Calu3 (cell line): ENCODE data around the gene NGF. TPM values are rescaled to one million over a fixed set of nuclear protein-coding genes. Genes with fewer than 3 reads are reported as not detected.

ENCODE experiments used
- BruUV-seq: library from RNA; stranded (reverse); fragments of 400-500 nt; replicated peaks from 2 replicates; lab custom pipeline; 2021; lab: Mats Ljungman, UMichigan
- CTCF ChIA-PET: fragments of 300-600 bp; sonication (Branson Sonifier 250); formaldehyde crosslinking; loops from one replicate; lab custom pipeline; 2022; ENCODE audit warnings: antibody characterized with exemption; lab: Charles Lee
- DNase-seq: peaks from one replicate; pipeline ENCODE4 v3.0.0; 2022
- H3K27ac Mint-ChIP-seq: one replicate; pipeline ENCODE4 v1.8.0; 2022; ENCODE audit warnings: mixed read lengths; ENCODE audit not compliant: unreplicated experiment
- H3K27me3 Mint-ChIP-seq: one replicate; pipeline ENCODE4 v1.8.0; 2022; ENCODE audit warnings: mixed read lengths; ENCODE audit not compliant: unreplicated experiment
- H3K36me3 Mint-ChIP-seq: one replicate; pipeline ENCODE4 v1.8.0; 2022; ENCODE audit warnings: mild to moderate bottlenecking, moderate library complexity, mixed read lengths; ENCODE audit not compliant: insufficient read depth, unreplicated experiment
- H3K4me1 Mint-ChIP-seq: one replicate; pipeline ENCODE4 v1.8.0; 2022; ENCODE audit warnings: mild to moderate bottlenecking, low read depth, mixed read lengths; ENCODE audit not compliant: unreplicated experiment
- H3K4me3 Mint-ChIP-seq: one replicate; pipeline ENCODE4 v1.8.0; 2022; ENCODE audit warnings: mild to moderate bottlenecking, low read depth, moderate library complexity, mixed read lengths; ENCODE audit not compliant: unreplicated experiment
- H3K9me3 Mint-ChIP-seq: one replicate; pipeline ENCODE4 v1.8.0; 2022; ENCODE audit warnings: low read depth, mixed read lengths; ENCODE audit not compliant: unreplicated experiment
- intact Hi-C: fragments of 100-400 bp; cut with micrococcal nuclease; formaldehyde crosslinking; loops from one replicate; pipeline ENCODE4 v1.10.0; 2022; ENCODE audit not compliant: unreplicated experiment
- total RNA-seq: library from RNA; stranded (reverse); gene quantifications from 2 replicates; pipeline ENCODE4 v1.2.3, GENCODE V29; 2022
- TF ChIP-seq, protein P1 (sequence below): fragments of 200-600 bp; IDR thresholded peaks from one replicate; pipeline ENCODE4 v1.8.0; 2022; ENCODE audit warnings: antibody characterized with exemption; ENCODE audit not compliant: unreplicated experiment

NGF gene
- total RNA-seq, 1 experiment from 2014 or later: not detected

DNA sequence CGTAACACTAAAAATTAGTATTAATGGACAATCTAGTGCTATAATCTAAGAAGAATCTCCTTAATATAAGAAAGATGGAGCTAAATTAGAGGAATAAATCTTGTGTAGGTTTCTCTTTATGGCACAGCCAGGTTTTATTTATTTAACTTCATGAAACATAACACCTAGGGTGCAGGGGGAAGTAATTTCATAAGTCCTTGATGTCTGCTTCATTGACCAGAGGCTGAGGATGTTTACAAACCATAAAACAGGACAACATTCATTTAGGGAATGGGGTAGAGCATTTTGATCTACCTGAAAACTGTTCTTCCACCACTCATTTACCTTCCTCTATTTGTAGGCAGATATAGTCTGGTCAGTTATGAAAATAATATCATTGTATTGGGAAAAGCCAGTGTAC, 95.5 kb downstream of the NGF start:
- CTCF ChIA-PET: no interaction called here
- no peaks in the 10 kb centered on the region for H3K9me3 Mint-ChIP-seq
- no peak overlapping the region for H3K27ac Mint-ChIP-seq
- no TSS peak for BruUV-seq
- intact Hi-C loops: no loop called here
- no peaks in the 10 kb centered on the region for H3K4me1 Mint-ChIP-seq
- peaks cover 21% of the 10 kb centered on the region for H3K27me3 Mint-ChIP-seq
- TF ChIP-seq, protein P1, sequence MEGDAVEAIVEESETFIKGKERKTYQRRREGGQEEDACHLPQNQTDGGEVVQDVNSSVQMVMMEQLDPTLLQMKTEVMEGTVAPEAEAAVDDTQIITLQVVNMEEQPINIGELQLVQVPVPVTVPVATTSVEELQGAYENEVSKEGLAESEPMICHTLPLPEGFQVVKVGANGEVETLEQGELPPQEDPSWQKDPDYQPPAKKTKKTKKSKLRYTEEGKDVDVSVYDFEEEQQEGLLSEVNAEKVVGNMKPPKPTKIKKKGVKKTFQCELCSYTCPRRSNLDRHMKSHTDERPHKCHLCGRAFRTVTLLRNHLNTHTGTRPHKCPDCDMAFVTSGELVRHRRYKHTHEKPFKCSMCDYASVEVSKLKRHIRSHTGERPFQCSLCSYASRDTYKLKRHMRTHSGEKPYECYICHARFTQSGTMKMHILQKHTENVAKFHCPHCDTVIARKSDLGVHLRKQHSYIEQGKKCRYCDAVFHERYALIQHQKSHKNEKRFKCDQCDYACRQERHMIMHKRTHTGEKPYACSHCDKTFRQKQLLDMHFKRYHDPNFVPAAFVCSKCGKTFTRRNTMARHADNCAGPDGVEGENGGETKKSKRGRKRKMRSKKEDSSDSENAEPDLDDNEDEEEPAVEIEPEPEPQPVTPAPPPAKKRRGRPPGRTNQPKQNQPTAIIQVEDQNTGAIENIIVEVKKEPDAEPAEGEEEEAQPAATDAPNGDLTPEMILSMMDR: no peak
- H3K4me3 Mint-ChIP-seq: no peak overlapping the region
- H3K36me3 Mint-ChIP-seq: no peaks in the 10 kb centered on the region
- DNase-seq: no peak

DNA sequence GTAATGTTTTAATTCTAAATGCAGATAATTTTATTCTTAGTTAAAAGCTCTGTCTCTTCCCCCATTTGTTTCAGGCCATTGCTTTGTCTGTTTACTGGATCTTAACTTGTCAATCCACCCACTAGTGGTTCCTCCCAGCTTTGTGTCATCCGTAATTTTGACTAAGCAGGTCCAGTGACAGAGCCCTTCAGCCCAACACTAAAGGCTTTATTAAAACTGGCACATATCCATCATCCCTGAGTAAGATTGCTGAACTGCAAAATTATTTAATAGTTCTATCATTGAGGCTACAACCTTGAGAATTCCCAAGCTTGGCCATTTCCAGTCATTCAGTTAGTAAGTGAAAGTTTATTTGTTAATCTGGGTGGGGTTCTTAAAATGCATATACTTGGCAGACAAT, 96.7 kb downstream of the NGF start:
- TF ChIP-seq, protein P1: no peak
- H3K36me3 Mint-ChIP-seq: no peaks in the 10 kb centered on the region

DNA sequence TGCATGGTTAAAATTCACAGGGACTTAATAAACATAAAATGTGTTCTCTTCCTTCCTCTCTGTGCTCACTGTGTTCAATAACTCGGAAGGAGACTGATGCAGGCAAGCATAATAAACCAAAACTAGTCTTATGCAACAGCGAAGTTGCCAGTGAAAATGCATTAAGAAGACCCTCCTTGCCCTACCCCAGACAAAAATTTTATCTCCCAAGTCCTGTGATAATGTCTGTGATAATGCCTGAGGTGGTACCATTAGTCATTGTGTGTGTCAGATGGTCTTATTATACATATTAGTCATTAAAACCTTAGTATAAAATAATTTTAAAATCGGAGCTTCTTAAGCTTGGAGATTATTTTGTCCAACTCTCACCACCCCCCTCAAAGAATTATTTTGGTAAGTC, 97.8 kb downstream of the NGF start:
- BruUV-seq: no TSS peak
- Mint-ChIP-seq H3K36me3 (no peaks in the 10 kb centered on the region), H3K4me3 (no peak overlapping the region), H3K9me3 (no peaks in the 10 kb centered on the region), H3K27ac (no peak overlapping the region), H3K4me1 (no peaks in the 10 kb centered on the region), H3K27me3 (peaks cover 13% of the 10 kb centered on the region)
- DNase-seq: no peak
- TF ChIP-seq, protein P1: no peak
- intact Hi-C loops: no loop called here
- CTCF ChIA-PET: no interaction called here

More for the DNA sequence above, 96.7 kb downstream of the NGF start:
- intact Hi-C loops: no loop called here
- Mint-ChIP-seq H3K27ac (no peak overlapping the region), H3K9me3 (no peaks in the 10 kb centered on the region), H3K4me1 (no peaks in the 10 kb centered on the region), H3K4me3 (no peak overlapping the region), H3K27me3 (peaks cover 13% of the 10 kb centered on the region)
- no peak for DNase-seq
- BruUV-seq: no TSS peak
- CTCF ChIA-PET: no interaction called here

DNA sequence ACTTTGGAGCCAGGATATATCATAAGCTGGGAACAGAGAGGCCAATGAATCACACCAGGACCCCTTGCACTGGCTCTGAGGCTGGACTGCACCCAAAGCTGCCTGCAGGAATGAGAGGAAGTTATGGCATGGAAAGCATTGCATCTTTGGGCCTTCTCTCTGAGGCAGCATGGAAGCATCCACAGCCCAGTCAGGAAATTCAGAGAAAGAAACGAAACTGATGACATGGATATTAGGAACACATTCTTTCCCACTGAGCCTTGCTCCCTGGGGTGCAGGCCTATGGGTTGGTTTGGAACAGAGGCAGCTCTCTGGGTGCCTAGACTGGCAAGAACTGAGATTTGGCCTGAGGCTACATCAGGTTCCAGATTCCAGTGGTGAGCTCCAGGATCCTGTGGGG, 98.6 kb downstream of the NGF start:
- Mint-ChIP-seq H3K27ac (no peak overlapping the region), H3K4me1 (no peaks in the 10 kb centered on the region), H3K4me3 (no peak overlapping the region), H3K36me3 (no peaks in the 10 kb centered on the region), H3K9me3 (no peaks in the 10 kb centered on the region), H3K27me3 (peaks cover 10% of the 10 kb centered on the region)
- DNase-seq: no peak
- intact Hi-C loops: no loop called here
- BruUV-seq: no TSS peak
- TF ChIP-seq, protein P1: no peak
- CTCF ChIA-PET: no interaction called here

DNA sequence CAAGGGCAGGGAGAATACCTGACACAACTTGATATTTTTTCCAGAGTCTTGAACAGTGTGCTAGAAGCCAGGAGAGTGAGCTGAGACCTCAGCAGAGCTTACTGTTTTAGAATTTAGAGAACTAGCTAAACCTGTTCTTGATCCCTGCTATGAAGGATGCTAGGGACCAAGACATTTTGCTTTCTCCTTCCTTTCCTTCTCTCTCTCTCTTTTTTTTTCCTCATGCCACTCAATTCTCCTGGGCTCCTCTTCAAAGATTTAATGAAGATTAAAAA, 99.0 kb downstream of the NGF start:
- no peak for DNase-seq
- H3K9me3 Mint-ChIP-seq: no peaks in the 10 kb centered on the region
- H3K27ac Mint-ChIP-seq: no peak overlapping the region
- peaks cover 6% of the 10 kb centered on the region for H3K27me3 Mint-ChIP-seq
- BruUV-seq: no TSS peak
- intact Hi-C loops: no loop called here
- CTCF ChIA-PET: no interaction called here
- H3K4me3 Mint-ChIP-seq: no peak overlapping the region
- no peaks in the 10 kb centered on the region for H3K4me1 Mint-ChIP-seq
- TF ChIP-seq, protein P1: no peak
- no peaks in the 10 kb centered on the region for H3K36me3 Mint-ChIP-seq
